NB4 (cell line): ENCODE measurements around the gene NCK2.

Experiments used
- DNase-seq: peaks from one replicate; pipeline ENCODE4 v3.0.0; 2010; ENCODE audit warnings: low read depth
- H3K4me3 ChIP-seq: one replicate; pipeline ENCODE4 v1.5.1; 2011; ENCODE audit warnings: mild to moderate bottlenecking, low read depth, low read length, moderate library complexity
- MYC ChIP-seq: IDR thresholded peaks from 2 replicates; pipeline ENCODE4 v1.6.1; 2011; ENCODE audit warnings: low read depth, low read length
- POLR2A ChIP-seq: IDR thresholded peaks from 2 replicates; pipeline ENCODE4 v1.6.1; 2011; ENCODE audit warnings: mild to moderate bottlenecking; ENCODE audit not compliant: insufficient read length; ENCODE audit errors: extremely low read depth
- TF ChIP-seq, protein P1 (sequence below): IDR thresholded peaks from one replicate; pipeline ENCODE4 v1.5.1; 2012; ENCODE audit warnings: low read depth, low read length
- TF ChIP-seq, protein P2 (sequence below): IDR thresholded peaks from 2 replicates; pipeline ENCODE4 v1.6.1; 2011; ENCODE audit warnings: low read depth, low read length

Gene NCK2

DNA sequence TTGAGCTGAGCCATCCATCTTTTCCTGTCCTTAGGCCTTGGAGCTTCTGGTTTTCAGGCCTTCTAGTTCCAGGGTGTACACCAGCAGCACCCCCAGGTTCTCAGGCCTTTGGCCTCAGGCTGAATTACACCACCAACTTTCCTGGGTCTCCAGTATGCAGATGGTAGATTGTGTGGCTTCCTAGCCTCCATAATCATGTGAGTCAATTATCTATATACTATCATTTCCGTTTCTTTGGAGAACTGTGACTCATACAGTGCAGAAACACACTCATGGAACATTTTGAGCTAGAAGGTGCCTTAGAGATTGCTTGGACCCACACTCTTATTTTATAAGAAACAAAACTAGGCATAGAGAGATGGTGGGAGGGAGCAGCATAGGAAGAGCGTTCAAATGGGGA is 167.4 kb downstream of the NCK2 start:
- TF ChIP-seq MYC (no peak), POLR2A (no peak)
- TF ChIP-seq, protein P1, sequence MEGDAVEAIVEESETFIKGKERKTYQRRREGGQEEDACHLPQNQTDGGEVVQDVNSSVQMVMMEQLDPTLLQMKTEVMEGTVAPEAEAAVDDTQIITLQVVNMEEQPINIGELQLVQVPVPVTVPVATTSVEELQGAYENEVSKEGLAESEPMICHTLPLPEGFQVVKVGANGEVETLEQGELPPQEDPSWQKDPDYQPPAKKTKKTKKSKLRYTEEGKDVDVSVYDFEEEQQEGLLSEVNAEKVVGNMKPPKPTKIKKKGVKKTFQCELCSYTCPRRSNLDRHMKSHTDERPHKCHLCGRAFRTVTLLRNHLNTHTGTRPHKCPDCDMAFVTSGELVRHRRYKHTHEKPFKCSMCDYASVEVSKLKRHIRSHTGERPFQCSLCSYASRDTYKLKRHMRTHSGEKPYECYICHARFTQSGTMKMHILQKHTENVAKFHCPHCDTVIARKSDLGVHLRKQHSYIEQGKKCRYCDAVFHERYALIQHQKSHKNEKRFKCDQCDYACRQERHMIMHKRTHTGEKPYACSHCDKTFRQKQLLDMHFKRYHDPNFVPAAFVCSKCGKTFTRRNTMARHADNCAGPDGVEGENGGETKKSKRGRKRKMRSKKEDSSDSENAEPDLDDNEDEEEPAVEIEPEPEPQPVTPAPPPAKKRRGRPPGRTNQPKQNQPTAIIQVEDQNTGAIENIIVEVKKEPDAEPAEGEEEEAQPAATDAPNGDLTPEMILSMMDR = no peak
- TF ChIP-seq, protein P2, sequence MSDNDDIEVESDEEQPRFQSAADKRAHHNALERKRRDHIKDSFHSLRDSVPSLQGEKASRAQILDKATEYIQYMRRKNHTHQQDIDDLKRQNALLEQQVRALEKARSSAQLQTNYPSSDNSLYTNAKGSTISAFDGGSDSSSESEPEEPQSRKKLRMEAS = no peak
- DNase-seq = no peak
- no peak overlapping the region for H3K4me3 ChIP-seq

DNA sequence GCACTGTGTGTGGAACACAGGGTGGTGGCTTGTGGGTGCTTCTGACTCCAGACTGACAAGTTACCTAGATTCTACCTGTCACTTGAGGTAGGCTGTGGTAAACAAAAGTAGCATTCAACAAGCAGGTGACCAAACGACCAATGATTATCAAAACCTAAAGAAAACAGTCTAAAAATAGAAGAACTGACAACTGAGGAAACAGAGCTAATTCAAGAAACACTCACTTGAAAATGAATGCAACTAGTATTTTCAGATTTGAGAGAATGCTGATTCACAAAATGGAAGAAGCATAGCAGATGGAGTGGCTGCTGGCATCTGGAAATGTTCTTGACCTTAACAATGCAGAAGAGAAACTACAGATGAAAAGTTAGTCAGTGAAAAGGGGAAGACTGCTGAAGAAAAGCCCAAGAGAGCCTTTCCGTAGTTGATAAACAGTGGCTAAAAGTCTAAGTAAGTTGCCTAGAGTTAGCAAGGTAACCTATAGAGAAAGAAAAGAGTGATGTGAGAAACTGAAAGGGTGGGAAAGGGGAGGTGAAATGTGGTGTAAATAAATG is 170.4 kb downstream of the NCK2 start:
- TF ChIP-seq MYC (no peak), POLR2A (no peak)
- TF ChIP-seq, protein P1 = no peak
- TF ChIP-seq, protein P2 = no peak
- no peak overlapping the region for H3K4me3 ChIP-seq
- peak; percentile 16 for DNase-seq

DNA sequence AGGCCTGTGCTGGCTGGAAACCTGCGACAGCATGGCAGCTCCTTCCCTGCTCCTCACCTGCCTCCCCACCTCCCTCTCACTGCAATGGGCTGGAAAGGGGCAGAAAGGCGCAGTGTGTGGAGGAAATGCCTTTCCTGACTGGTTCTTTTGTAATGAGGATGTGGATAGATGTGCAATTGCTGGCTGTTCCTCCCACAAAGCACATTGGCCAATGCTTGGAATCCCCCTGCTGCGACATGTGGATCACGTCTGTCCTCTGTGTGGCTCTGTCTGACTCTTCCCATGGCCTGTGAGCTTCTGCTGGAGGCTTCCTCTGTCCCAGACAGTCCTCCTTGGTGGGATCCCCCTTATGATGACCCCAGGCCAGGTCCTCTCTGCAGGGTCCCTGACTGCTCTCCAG is 172.5 kb downstream of the NCK2 start:
- TF ChIP-seq POLR2A = no peak
- TF ChIP-seq, protein P2 = peak; percentile 4; the same call in 1 of the 2 replicates
- DNase-seq = peak; percentile 79
- no peak overlapping the region for H3K4me3 ChIP-seq

DNA sequence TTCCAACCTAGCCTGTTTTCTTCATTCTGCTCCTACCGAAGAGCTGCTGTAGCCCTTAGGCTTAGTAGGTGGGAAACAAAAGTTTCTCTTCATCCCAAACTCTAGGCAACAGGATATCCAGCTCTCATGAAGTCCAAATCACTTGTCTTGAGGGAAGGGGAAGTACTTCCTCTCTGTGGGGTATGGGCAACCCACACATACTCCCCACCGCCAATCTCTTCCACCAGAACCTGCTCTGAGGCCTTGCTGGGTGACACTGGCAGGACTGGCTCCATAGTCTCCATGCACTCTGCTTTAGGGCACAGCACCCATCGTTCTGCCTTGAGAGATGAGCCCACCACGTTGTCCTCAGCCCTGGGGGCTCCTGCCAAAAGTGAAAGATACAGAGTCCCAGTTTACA is 173.0 kb downstream of the NCK2 start:
- H3K4me3 ChIP-seq = no peak overlapping the region
- TF ChIP-seq, protein P2 = no peak
- TF ChIP-seq, protein P1 = no peak
- no peak for TF ChIP-seq MYC
- no peak for TF ChIP-seq POLR2A
- DNase-seq = peak; percentile 56

DNA sequence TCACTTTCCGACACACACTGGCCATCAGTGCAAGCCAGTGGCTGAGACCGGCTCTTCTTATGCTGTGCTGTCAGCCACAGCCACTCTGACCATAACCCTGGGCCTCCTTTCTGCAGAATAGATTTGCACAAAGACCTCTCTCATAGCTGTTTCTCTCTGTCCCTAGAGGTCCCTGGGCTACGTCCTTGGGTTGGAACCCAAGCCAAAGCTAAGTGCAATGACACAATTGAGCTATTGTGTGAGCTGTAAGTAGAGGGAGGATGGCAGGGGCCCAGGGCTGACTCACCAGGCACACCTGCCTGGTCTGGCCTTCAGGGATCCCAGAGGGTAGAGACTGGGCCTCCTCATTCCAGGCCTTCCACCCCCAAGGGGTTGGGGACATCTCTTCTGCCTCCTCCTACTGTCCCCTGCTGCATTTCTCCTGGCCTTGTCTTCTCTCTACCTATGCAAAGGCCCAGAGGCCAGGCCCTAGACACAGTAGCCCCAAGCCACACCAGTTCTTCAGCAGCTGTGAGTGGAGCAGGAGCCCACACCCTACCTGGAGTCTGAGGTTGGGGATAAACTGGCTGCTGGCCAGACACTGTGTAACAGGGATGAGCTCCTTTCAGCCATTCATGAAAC is 174.6 kb downstream of the NCK2 start:
- TF ChIP-seq MYC (no peak), POLR2A (no peak)
- TF ChIP-seq, protein P2 = no peak
- TF ChIP-seq, protein P1 = no peak
- no peak overlapping the region for H3K4me3 ChIP-seq
- DNase-seq = peak; percentile 11

DNA sequence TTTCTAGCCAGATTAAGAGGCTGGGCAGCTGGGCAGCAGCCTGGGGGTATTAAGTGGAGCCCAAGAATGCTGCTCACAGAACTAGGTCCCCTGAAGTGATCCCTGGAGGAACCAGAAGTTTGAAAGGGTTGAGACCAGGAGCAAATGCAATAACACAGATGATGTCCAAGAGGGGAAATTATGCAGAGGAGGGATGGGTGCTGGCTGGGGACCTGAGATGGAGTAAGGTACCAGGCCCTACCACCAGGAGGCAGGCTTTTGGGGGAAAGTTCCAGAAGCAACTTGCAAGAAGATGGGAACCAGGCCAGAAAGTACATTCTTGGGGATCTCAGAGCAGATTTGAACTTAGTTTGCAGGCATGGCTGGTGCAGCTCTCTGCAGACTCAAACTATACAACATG is 175.1 kb downstream of the NCK2 start:
- TF ChIP-seq, protein P1 = peak; percentile 48
- TF ChIP-seq MYC = no peak
- TF ChIP-seq, protein P2 = no peak
- no peak for TF ChIP-seq POLR2A
- no peak overlapping the region for H3K4me3 ChIP-seq
- peak; percentile 35 for DNase-seq
